GM12878 (cell line): ENCODE data around the gene PID1. TPM values are rescaled to one million over a fixed set of nuclear protein-coding genes. Genes with fewer than 3 reads are reported as not detected.

Source experiments
- ATAC-seq: fragments of 200-7000 bp; cut with Tn5 transposase; 3 replicates; pipeline ENCODE4 v1.9.1; 2020; ENCODE audit warnings: mild to moderate bottlenecking, moderate library complexity
- BruUV-seq: library from RNA; stranded (reverse); fragments of 400-500 nt; replicated peaks from 2 replicates; lab custom pipeline; 2021; lab: Mats Ljungman, UMichigan
- CTCF ChIA-PET: fragments of 300-600 bp; sonication (Branson Sonifier 250); formaldehyde crosslinking; extraction: SDS; loops from one replicate; lab custom pipeline; 2021; ENCODE audit warnings: inconsistent platforms; lab: Yijun Ruan, JAX
- POLR2A ChIA-PET: fragments of 350-600 bp; formaldehyde crosslinking; extraction: SDS; loops from one replicate; lab custom pipeline; 2021; ENCODE audit warnings: inconsistent platforms; lab: Charles Lee
- RAD21 ChIA-PET: fragments of 300-600 bp; sonication (Branson Sonifier 250); formaldehyde crosslinking; loops from one replicate; lab custom pipeline; 2023; ENCODE audit warnings: antibody characterized with exemption; ENCODE audit not compliant: unreplicated experiment; lab: Charles Lee
- SMC1A ChIA-PET: fragments of 300-600 bp; sonication (Branson Sonifier 250); formaldehyde crosslinking; loops from one replicate; lab custom pipeline; 2023; ENCODE audit not compliant: unreplicated experiment, uncharacterized antibody; lab: Charles Lee
- DNase-seq: peaks from one replicate; pipeline ENCODE4 v3.0.0-alpha.2; 2011; ENCODE audit warnings: low read depth, low spot score
- FAIRE-seq: peaks from 3 replicates; lab custom pipeline; 2011; peaks lifted over from hg19 to GRCh38; lab: Jason Lieb, UNC
- H2AFZ ChIP-seq: 2 replicates; pipeline ENCODE4 v1.6.0; 2011; ENCODE audit warnings: low read depth, low read length, control low read depth; ENCODE audit not compliant: control insufficient read depth
- H3K27ac ChIP-seq: 2 replicates; pipeline ENCODE4 v1.5.1; 2011; ENCODE audit warnings: control low read depth; ENCODE audit not compliant: control insufficient read depth, insufficient read depth
- H3K27me3 ChIP-seq, 2 experiments: replicated peaks in 1 of 2; 2 replicates each; pipeline versions ENCODE4 v1.6.0 to v1.6.1; 2011; ENCODE audit warnings: low read length in 1 of 2; ENCODE audit not compliant: control insufficient read depth in 2 of 2, insufficient read depth in 2 of 2
- H3K36me3 ChIP-seq, 2 experiments: 2 replicates each; pipeline ENCODE4 v1.5.1; 2011; ENCODE audit warnings: low read length in 1 of 2; ENCODE audit not compliant: control insufficient read depth in 2 of 2, insufficient read depth in 2 of 2
- H3K4me1 ChIP-seq: 2 replicates; pipeline ENCODE4 v1.6.1; 2011; ENCODE audit warnings: mild to moderate bottlenecking, low read length, moderate library complexity, mixed read lengths; ENCODE audit not compliant: control insufficient read depth, insufficient read depth
- H3K4me2 ChIP-seq: 2 replicates; pipeline ENCODE4 v1.6.0; 2011; ENCODE audit warnings: control low read depth; ENCODE audit not compliant: control insufficient read depth, insufficient read depth
- H3K4me3 ChIP-seq: fragments of 200-600 bp; sonication (generic); 2 replicates; pipeline ENCODE4 v1.5.1; 2016
- H3K79me2 ChIP-seq: 2 replicates; pipeline ENCODE4 v1.6.0; 2011; ENCODE audit warnings: low read length; ENCODE audit not compliant: control insufficient read depth, insufficient read depth
- H3K9ac ChIP-seq: 2 replicates; pipeline ENCODE4 v1.8.0; 2011; ENCODE audit warnings: low read length, control low read depth, mixed read lengths; ENCODE audit not compliant: control insufficient read depth, insufficient read depth
- H3K9me3 ChIP-seq: replicated peaks from 3 replicates; pipeline ENCODE4 v1.5.1; 2011; ENCODE audit warnings: mild to moderate bottlenecking, low read length; ENCODE audit not compliant: control insufficient read depth, insufficient read depth
- H4K20me1 ChIP-seq: 2 replicates; pipeline ENCODE4 v1.6.0; 2011; ENCODE audit not compliant: control insufficient read depth, insufficient read depth
- ATF3 ChIP-seq: IDR thresholded peaks from 2 replicates; pipeline ENCODE4 v1.6.1; 2011; ENCODE audit warnings: low read depth, mild to moderate bottlenecking, low read length, moderate library complexity, borderline replicate concordance; ENCODE audit errors: extremely low read depth
- CHD1 ChIP-seq: IDR thresholded peaks from 2 replicates; pipeline ENCODE4 v1.6.1; 2012; ENCODE audit warnings: low read depth, low read length, improper control_type of control experiment
- CREB1 ChIP-seq: IDR thresholded peaks from 2 replicates; pipeline ENCODE4 v1.6.1; 2012; ENCODE audit warnings: low read depth, mild to moderate bottlenecking, inconsistent platforms
- EGR1 ChIP-seq, 2 experiments: IDR thresholded peaks; 1 replicate in 1 of 2; 2 replicates in 1 of 2; pipeline ENCODE4 v1.6.1; 2011 to 2012; ENCODE audit warnings: low read depth in 2 of 2, low read length in 2 of 2, borderline replicate concordance in 1 of 2, mild to moderate bottlenecking in 1 of 2, moderate library complexity in 1 of 2
- ETV6 ChIP-seq, 2 experiments: fragments of 450-650 bp in 1 of 2; IDR thresholded peaks in 1 of 2; conservative IDR thresholded peaks in 1 of 2; 2 replicates each; pipeline ENCODE4 v1.6.1; 2014; ENCODE audit warnings: antibody characterized with exemption in 1 of 2, borderline replicate concordance in 1 of 2, low read depth in 1 of 2, mild to moderate bottlenecking in 1 of 2, moderate library complexity in 1 of 2
- HDAC2 ChIP-seq: fragments of 200-600 bp; sonication (generic); IDR thresholded peaks from 2 replicates; pipeline ENCODE4 v1.6.1; 2017
- IRF4 ChIP-seq: IDR thresholded peaks from 2 replicates; pipeline ENCODE4 v1.6.1; 2011; ENCODE audit warnings: low read depth, low read length
- KDM1A ChIP-seq: fragments of 200-600 bp; sonication (generic); IDR thresholded peaks from 2 replicates; pipeline ENCODE4 v1.6.1; 2016; ENCODE audit warnings: borderline replicate concordance
- NFYB ChIP-seq: IDR thresholded peaks from 2 replicates; pipeline ENCODE4 v1.6.1; 2011; ENCODE audit warnings: low read depth, mild to moderate bottlenecking, low read length, improper control_type of control experiment, moderate library complexity; ENCODE audit not compliant: insufficient read depth
- SKIL ChIP-seq: fragments of 450-650 bp; IDR thresholded peaks from 2 replicates; pipeline ENCODE4 v1.6.1; 2017; ENCODE audit warnings: mild to moderate bottlenecking, low read depth, inconsistent platforms; ENCODE audit not compliant: poor library complexity, severe bottlenecking
- SMAD5 ChIP-seq: IDR thresholded peaks from 2 replicates; pipeline ENCODE4 v1.6.1; 2016; ENCODE audit warnings: antibody characterized with exemption, low read depth
- STAT1 ChIP-seq: fragments of 450-650 bp; conservative IDR thresholded peaks from 2 replicates; pipeline ENCODE4 v1.6.1; 2014; ENCODE audit warnings: antibody characterized with exemption, mild to moderate bottlenecking
- STAT3 ChIP-seq: IDR thresholded peaks from 2 replicates; pipeline ENCODE4 v1.6.1; 2011; ENCODE audit warnings: low read depth, low read length, improper control_type of control experiment
- TCF7 ChIP-seq: IDR thresholded peaks from 2 replicates; pipeline ENCODE4 v1.6.1; 2014; ENCODE audit warnings: antibody characterized with exemption, borderline replicate concordance
- WGBS: methylation state at CpG from one replicate; pipeline ENCODE4 v1.1.6; 2016; ENCODE audit warnings: low lambda C conversion rate; ENCODE audit not compliant: insufficient replicate concordance, insufficient coverage; ENCODE audit errors: missing lambda C conversion rate; 5-methylcytosine and 5-hydroxymethylcytosine counted together
- in situ Hi-C: fragments of 300-500 bp; cut with MboI; formaldehyde crosslinking; loops from 9 replicates; pipeline ENCODE4 v1.14.3; 2018; ENCODE audit warnings: mixed read lengths
- intact Hi-C: fragments of 100-400 bp; cut with micrococcal nuclease; formaldehyde crosslinking; loops from one replicate; pipeline ENCODE4 v1.14.2; 2022; ENCODE audit not compliant: unreplicated experiment
- polyA plus RNA-seq, 11 experiments: library from polyadenylated mRNA; depleted of rRNA in 4 of 11; unstranded in 6 of 11; stranded (reverse) in 5 of 11; fragments of >200 nt; fragmentation: Nextera tagmentation in 4 of 11; fragmentation: Illumina TruSeq in 1 of 11; extraction: Ambion mirVana in 4 of 11; extraction: Trizol in 1 of 11; gene quantifications; 1 replicate in 1 of 11; 2 replicates in 10 of 11; pipeline versions ENCODE4 v1.2.1 to v1.2.3, GENCODE V29; 2011 to 2016; ENCODE audit warnings: inconsistent platforms in 2 of 11, missing spikeins in 2 of 11, low read depth in 1 of 11
- total RNA-seq, 4 experiments: library from RNA; depleted of rRNA in 3 of 4; stranded (reverse); fragments of >200 nt in 3 of 4; fragmentation: Illumina TruSeq in 1 of 4; extraction: Trizol in 1 of 4; gene quantifications; 2 replicates each; pipeline versions ENCODE4 v1.2.1 to v1.2.3, GENCODE V29; 2013 to 2021

The PID1 gene
- total and polyA plus RNA-seq, 10 of the 15 experiments (the other 5 are each of a cell fraction or from before 2014, with no cell fraction given): not detected

GRCh38 chr2:229163893-229164292 is 107.2 kb downstream of the PID1 start:
- Histone ChIP-seq H3K27ac (no peak overlapping the region), H3K27me3 (no peaks in the 10 kb centered on the region), H2AFZ (no peak overlapping the region), H3K4me3 (no peak overlapping the region), H4K20me1 (no peaks in the 10 kb centered on the region), H3K36me3 (no peaks in the 10 kb centered on the region), H3K9ac (no peak overlapping the region), H3K9me3 (no peaks in the 10 kb centered on the region), H3K4me2 (no peak overlapping the region), H3K79me2 (no peaks in the 10 kb centered on the region), H3K4me1 (no peaks in the 10 kb centered on the region)
- FAIRE-seq (no peak), DNase-seq (no peak), ATAC-seq (no peak)
- BruUV-seq: no TSS peak
- in situ Hi-C loops (no loop called here), intact Hi-C loops (no loop called here)
- RAD21 ChIA-PET: no interaction called here
- 0% methylated on average over 2 of the region's 2 CpGs for WGBS
- POLR2A ChIA-PET: no interaction called here
- no peak for TF ChIP-seq ATF3
- no peak for TF ChIP-seq CHD1
- TF ChIP-seq STAT1: no peak
- no peak for TF ChIP-seq STAT3
- no peak for TF ChIP-seq HDAC2
- no peak for TF ChIP-seq SKIL
- TF ChIP-seq ETV6 (conservative IDR thresholded peaks at IDR 0.05 in 1 of 2, IDR thresholded peaks at IDR 0.05 in 1 of 2; ENCODE audit: borderline replicate concordance in 1 of 2, low read depth in 1 of 2): no peak
- no peak for TF ChIP-seq IRF4
- no peak for TF ChIP-seq TCF7
- no peak for TF ChIP-seq EGR1 (IDR thresholded peaks at IDR 0.05; ENCODE audit: borderline replicate concordance in 1 of 2, low read depth in 2 of 2, low read length in 2 of 2)
- no peak for TF ChIP-seq SMAD5
- no peak for TF ChIP-seq NFYB
- TF ChIP-seq KDM1A: no peak
- TF ChIP-seq CREB1: no peak
- SMC1A ChIA-PET: no interaction called here
- CTCF ChIA-PET: no interaction called here
